K562 (cell line): ENCODE results near the gene OCEL1. TPM values are rescaled to one million over a fixed set of nuclear protein-coding genes. Genes with fewer than 3 reads are reported as not detected.
A peak's percentile ranks its signal among the peaks of the same experiment; 100 is the strongest.

Experiments used
- ATAC-seq: fragments of 200-7000 bp; cut with Tn5 transposase; 3 replicates; pipeline ENCODE4 v1.9.1; 2020; ENCODE audit warnings: moderate library complexity
- BruUV-seq: library from RNA; stranded (reverse); fragments of 400-500 nt; replicated peaks from 2 replicates; lab custom pipeline; 2021; lab: Mats Ljungman, UMichigan
- CTCF ChIA-PET: fragments of 300-600 bp; formaldehyde crosslinking; extraction: SDS; loops from one replicate; lab custom pipeline; 2021; ENCODE audit warnings: low intra/inter-chr PET ratio; lab: Yijun Ruan, JAX
- POLR2A ChIA-PET: fragments of 300-600, 350-650 bp; sonication (Branson Sonifier 250); formaldehyde crosslinking; extraction: SDS; loops from one replicate; lab custom pipeline; 2021; ENCODE audit warnings: antibody characterized with exemption, inconsistent platforms; lab: Yijun Ruan, JAX
- DNase-seq, 4 experiments: peaks; one replicate each; pipeline versions ENCODE4 v3.0.0 to v3.0.0-alpha.2; 2011 to 2018; ENCODE audit warnings: low spot score in 3 of 4, mixed read lengths in 3 of 4; ENCODE audit errors: extremely low read depth in 1 of 4
- FAIRE-seq: peaks from 2 replicates; lab custom pipeline; 2011; peaks lifted over from hg19 to GRCh38; lab: Jason Lieb, UNC
- H2AFZ ChIP-seq: 2 replicates; pipeline ENCODE4 v1.6.0; 2011; ENCODE audit warnings: low read depth, low read length, control low read depth, inconsistent platforms
- H3K27ac ChIP-seq: fragments of 200-600 bp; 3 replicates; pipeline ENCODE4 v1.8.0; 2011; ENCODE audit warnings: low read depth, mild to moderate bottlenecking, control low read depth, inconsistent platforms, low read length, moderate library complexity, mixed read lengths; ENCODE audit errors: extremely low read depth
- H3K27me3 ChIP-seq, 2 experiments: fragments of 300-600 bp in 1 of 2; 2 replicates in 1 of 2; 3 replicates in 1 of 2; pipeline versions ENCODE4 v1.6.0 to v1.8.0; 2011; ENCODE audit warnings: inconsistent platforms in 2 of 2, low read length in 2 of 2, mild to moderate bottlenecking in 1 of 2, mixed read lengths in 1 of 2, moderate library complexity in 1 of 2; ENCODE audit not compliant: control insufficient read depth in 2 of 2, insufficient read depth in 2 of 2
- H3K36me3 ChIP-seq: fragments of 300-600 bp; 3 replicates; pipeline ENCODE4 v1.8.0; 2011; ENCODE audit warnings: mild to moderate bottlenecking, low read length, inconsistent platforms; ENCODE audit not compliant: control insufficient read depth, insufficient read depth
- H3K4me1 ChIP-seq, 2 experiments: fragments of 200-600 bp in 1 of 2; replicated peaks in 1 of 2; 2 replicates in 1 of 2; 3 replicates in 1 of 2; pipeline versions ENCODE4 v1.5.1 to v1.8.0; 2011; ENCODE audit warnings: inconsistent platforms in 2 of 2, low read length in 2 of 2, mild to moderate bottlenecking in 1 of 2, mixed read lengths in 1 of 2, moderate library complexity in 1 of 2; ENCODE audit not compliant: control insufficient read depth in 2 of 2, insufficient read depth in 2 of 2
- H3K4me2 ChIP-seq: 2 replicates; pipeline ENCODE4 v1.6.1; 2011; ENCODE audit warnings: low read length, control low read depth, inconsistent platforms, mixed read lengths; ENCODE audit not compliant: insufficient read depth
- H3K4me3 ChIP-seq: fragments of 200-600 bp; sonication (generic), shearing (Covaris generic); 2 replicates; pipeline ENCODE4 v1.5.1; 2016; ENCODE audit warnings: control low read depth, inconsistent platforms
- H3K79me2 ChIP-seq: fragments of 200-600 bp; 3 replicates; pipeline ENCODE4 v1.8.0; 2011; ENCODE audit warnings: low read length, inconsistent platforms; ENCODE audit not compliant: control insufficient read depth, insufficient read depth
- H3K9ac ChIP-seq, 2 experiments: 2 replicates each; pipeline versions ENCODE4 v1.6.0 to v1.6.1; 2011; ENCODE audit warnings: low read depth in 2 of 2, low read length in 2 of 2, control low read depth in 1 of 2, inconsistent platforms in 1 of 2, mild to moderate bottlenecking in 1 of 2, mixed read lengths in 1 of 2; ENCODE audit not compliant: insufficient read depth in 1 of 2
- H3K9me1 ChIP-seq: one replicate; pipeline ENCODE4 v1.6.0; 2011; ENCODE audit warnings: inconsistent platforms, mild to moderate bottlenecking, low read length, moderate library complexity; ENCODE audit not compliant: control insufficient read depth, insufficient read depth
- H3K9me3 ChIP-seq: replicated peaks from 2 replicates; pipeline ENCODE4 v1.5.1; 2011; ENCODE audit warnings: low read depth, low read length, inconsistent platforms; ENCODE audit not compliant: control insufficient read depth, insufficient read depth
- H4K20me1 ChIP-seq: replicated peaks from 2 replicates; pipeline ENCODE4 v1.6.1; 2011; ENCODE audit warnings: low read length, inconsistent platforms, mixed read lengths; ENCODE audit not compliant: control insufficient read depth, insufficient read depth
- ARID2 ChIP-seq: fragments of 450-650 bp; IDR thresholded peaks from 2 replicates; pipeline ENCODE4 v1.6.1; 2017; ENCODE audit warnings: antibody characterized with exemption, mild to moderate bottlenecking
- CBFA2T3 ChIP-seq: fragments of 450-650 bp; IDR thresholded peaks from 2 replicates; pipeline ENCODE4 v1.6.1; 2017
- CCAR2 ChIP-seq: fragments of 200-400 bp; formaldehyde crosslinking; IDR thresholded peaks from 2 replicates; pipeline ENCODE4 v1.6.1; 2017; ENCODE audit warnings: mild to moderate bottlenecking, low read depth, low read length
- TCF3 ChIP-seq: sonication (generic); formaldehyde crosslinking; IDR thresholded peaks from 2 replicates; pipeline ENCODE4 v1.4.0; 2020; ENCODE audit warnings: mild to moderate bottlenecking, missing genetic modification reagents
- XRCC4 ChIP-seq: IDR thresholded peaks from one replicate; pipeline ENCODE4 v1.6.1; 2011; ENCODE audit not compliant: insufficient read depth, insufficient read length; ENCODE audit errors: extremely low read depth
- ZBTB33 ChIP-seq: sonication (generic); formaldehyde crosslinking; IDR thresholded peaks from 2 replicates; pipeline ENCODE4 v1.8.1; 2023; ENCODE audit warnings: mild to moderate bottlenecking, missing genetic modification reagents
- ZEB2 ChIP-seq: fragments of 450-650 bp; IDR thresholded peaks from 2 replicates; pipeline ENCODE4 v1.6.1; 2016
- WGBS: fragments of 100-300 bp; shearing (Covaris generic); methylation state at CpG from one replicate; pipeline ENCODE4 v1.1.6; 2016; ENCODE audit warnings: low coverage, mixed read lengths; ENCODE audit not compliant: insufficient coverage; ENCODE audit errors: missing lambda C conversion rate; 5-methylcytosine and 5-hydroxymethylcytosine counted together
- in situ Hi-C: fragments of 300-500 bp; cut with MboI; formaldehyde crosslinking; loops from 4 replicates; pipeline ENCODE4 v1.15.0; 2018; ENCODE audit warnings: inconsistent platforms, mixed read lengths
- intact Hi-C: fragments of 100-400 bp; cut with micrococcal nuclease; formaldehyde crosslinking; loops from 2 replicates; pipeline ENCODE4 v1.14.2; 2022
- polyA plus RNA-seq, 8 experiments: library from polyadenylated mRNA; depleted of rRNA in 4 of 8; stranded (reverse) in 5 of 8; unstranded in 3 of 8; fragments of >200 nt; fragmentation: Nextera tagmentation in 2 of 8; fragmentation: Illumina TruSeq in 1 of 8; extraction: Ambion mirVana in 2 of 8; extraction: Trizol in 1 of 8; gene quantifications; 2 replicates each; pipeline versions ENCODE4 v1.2.1 to v1.2.3, GENCODE V29; 2011 to 2014; ENCODE audit warnings: inconsistent platforms in 1 of 8, missing spikeins in 1 of 8
- total RNA-seq, 7 experiments: library from RNA; depleted of rRNA in 6 of 7; stranded (reverse); fragments of >200 nt in 6 of 7; fragmentation: Illumina TruSeq in 2 of 7; extraction: Trizol in 2 of 7; gene quantifications; 2 replicates each; pipeline versions ENCODE4 v1.2.1 to v1.2.3, GENCODE V29; 2011 to 2021; ENCODE audit warnings: low replicate concordance in 1 of 7

OCEL1 gene
- total and polyA plus RNA-seq, 9 of the 15 experiments (the other 6 are each of a cell fraction or from before 2014, with no cell fraction given): 8.0 to 38.0 (median 12.4) TPM

DNA sequence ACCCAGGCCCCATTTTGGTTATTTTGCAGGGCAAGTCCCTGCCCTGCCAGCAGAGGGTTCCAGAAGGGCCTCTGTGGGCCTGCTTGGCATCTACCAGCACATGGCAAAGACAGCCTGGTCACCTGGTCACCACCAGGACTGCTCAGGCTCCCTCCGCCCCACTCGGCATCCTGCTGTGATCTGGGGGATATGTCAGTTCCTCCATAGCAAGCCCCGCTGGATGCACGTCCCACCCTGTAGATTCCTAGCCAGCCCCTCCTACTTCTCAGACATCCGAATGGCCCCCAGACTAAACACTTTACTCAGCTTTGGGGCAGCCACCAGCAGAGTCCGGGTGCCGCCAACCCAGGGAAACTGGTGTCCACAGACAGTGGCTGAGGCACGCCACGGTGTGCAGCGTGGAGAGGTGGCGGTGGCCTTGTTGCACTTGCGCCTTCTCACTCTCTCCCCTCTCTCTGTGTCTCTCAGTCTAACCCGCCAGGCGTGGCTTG is 42.7 kb upstream of the OCEL1 start:
- TF ChIP-seq ZEB2 (no peak), CCAR2 (no peak), TCF3 (no peak), ZBTB33 (CRISPR knock-in tag) (peak; percentile 81), CBFA2T3 (no peak), ARID2 (no peak), XRCC4 (no peak)
- TF ChIP-seq, all 486 proteins: peak for 1
- FAIRE-seq: no peak
- WGBS: 90% methylated on average over 14 of the region's 14 CpGs

More for the DNA sequence above, 42.7 kb upstream of the OCEL1 start:
- Histone ChIP-seq H3K9ac (peak overlapping the region in 1 of 2 experiments; percentile 75; a peak in 1 of 4 replicates), H3K9me3 (no peaks in the 10 kb centered on the region), H3K4me1 (peaks cover 0 to 5% of the 10 kb centered on the region in 2 experiments; a peak in 2 of 5 replicates), H3K36me3 (peaks cover 41% of the 10 kb centered on the region; the same call in 2 of the 3 replicates), H3K4me2 (no peak overlapping the region), H3K4me3 (no peak overlapping the region), H3K27ac (no peak overlapping the region), H3K27me3 (no peaks in the 10 kb centered on the region), H3K9me1 (no peaks in the 10 kb centered on the region), H2AFZ (no peak overlapping the region), H4K20me1 (no peaks in the 10 kb centered on the region), H3K79me2 (no peaks in the 10 kb centered on the region)
- no peak for DNase-seq
- ChIA-PET POLR2A (interaction anchor here (0.6 to 2.1 kb wide), 5 partner anchors 8 to 60 kb away, joined by 3 to 4 read pairs (median 3); partner anchors contain the start of gene USE1), CTCF (no interaction called here)
- no peak for ATAC-seq
- BruUV-seq: no TSS peak
- intact Hi-C loops (no loop called here), in situ Hi-C loops (no loop called here)
